AG09319 (cell line): ENCODE results near the gene FOXJ1.

Experiments
- DNase-seq: peaks from one replicate; pipeline ENCODE4 v3.0.0-alpha.2; 2010; ENCODE audit warnings: low read depth; ENCODE audit errors: extremely low read depth
- TF ChIP-seq, protein P1 (sequence below): IDR thresholded peaks from 2 replicates; pipeline ENCODE4 v1.5.1; 2011; ENCODE audit warnings: low read depth, mild to moderate bottlenecking, inconsistent platforms, low read length, moderate library complexity

Gene FOXJ1

DNA sequence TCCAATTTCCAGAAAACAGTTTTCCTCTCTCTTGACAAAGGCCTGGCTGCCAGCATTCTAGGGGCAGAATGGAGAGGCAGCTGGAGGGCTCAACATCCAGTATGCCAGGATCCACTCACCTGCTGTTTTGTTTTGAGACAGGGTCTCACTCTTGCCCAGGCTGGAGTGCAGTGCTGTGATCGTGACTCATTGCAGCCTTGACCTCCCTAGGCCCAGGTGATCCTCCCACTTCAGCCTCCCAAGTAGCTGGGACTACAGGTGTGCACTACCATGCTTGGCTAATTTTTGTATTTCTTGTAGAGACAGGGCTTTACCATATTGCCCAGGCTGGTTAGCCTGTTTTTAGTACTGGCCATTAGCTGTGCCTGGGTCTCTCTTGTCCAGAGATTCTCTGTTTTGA lies 29.1 kb upstream of the FOXJ1 start:
- DNase-seq, result no peak
- TF ChIP-seq, protein P1, sequence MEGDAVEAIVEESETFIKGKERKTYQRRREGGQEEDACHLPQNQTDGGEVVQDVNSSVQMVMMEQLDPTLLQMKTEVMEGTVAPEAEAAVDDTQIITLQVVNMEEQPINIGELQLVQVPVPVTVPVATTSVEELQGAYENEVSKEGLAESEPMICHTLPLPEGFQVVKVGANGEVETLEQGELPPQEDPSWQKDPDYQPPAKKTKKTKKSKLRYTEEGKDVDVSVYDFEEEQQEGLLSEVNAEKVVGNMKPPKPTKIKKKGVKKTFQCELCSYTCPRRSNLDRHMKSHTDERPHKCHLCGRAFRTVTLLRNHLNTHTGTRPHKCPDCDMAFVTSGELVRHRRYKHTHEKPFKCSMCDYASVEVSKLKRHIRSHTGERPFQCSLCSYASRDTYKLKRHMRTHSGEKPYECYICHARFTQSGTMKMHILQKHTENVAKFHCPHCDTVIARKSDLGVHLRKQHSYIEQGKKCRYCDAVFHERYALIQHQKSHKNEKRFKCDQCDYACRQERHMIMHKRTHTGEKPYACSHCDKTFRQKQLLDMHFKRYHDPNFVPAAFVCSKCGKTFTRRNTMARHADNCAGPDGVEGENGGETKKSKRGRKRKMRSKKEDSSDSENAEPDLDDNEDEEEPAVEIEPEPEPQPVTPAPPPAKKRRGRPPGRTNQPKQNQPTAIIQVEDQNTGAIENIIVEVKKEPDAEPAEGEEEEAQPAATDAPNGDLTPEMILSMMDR, result no peak

GRCh38 chr17:76166906-76167305 lies 25.9 kb upstream of the FOXJ1 start:
- DNase-seq, result no peak
- TF ChIP-seq, protein P1, result no peak

- TF ChIP-seq, protein P1, result no peak
- DNase-seq, result no peak
These were observed 25.1 kb upstream of the FOXJ1 start for GRCh38 chr17:76166168-76166567.

DNA sequence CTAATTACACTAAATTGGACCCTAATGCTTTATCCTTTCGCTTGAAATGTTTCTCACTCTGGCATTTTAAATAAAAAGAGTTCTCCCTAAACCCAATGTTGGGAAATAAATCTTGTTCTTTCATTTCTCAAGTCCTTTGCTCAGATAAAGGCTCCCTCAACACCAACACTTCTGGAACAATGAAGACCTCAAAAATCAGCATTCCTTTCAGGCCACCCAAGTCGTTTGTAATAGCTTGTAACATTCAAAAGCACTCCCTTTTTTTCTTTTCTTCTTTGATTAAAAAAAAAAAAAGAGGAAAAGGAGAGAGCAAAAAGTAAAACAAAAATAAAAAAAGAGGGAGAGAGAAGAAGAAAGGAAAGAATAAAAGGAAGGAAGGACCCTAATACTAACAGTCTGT lies 23.3 kb upstream of the FOXJ1 start:
- TF ChIP-seq, protein P1, result no peak
- DNase-seq, result no peak

- DNase-seq, result no peak
- TF ChIP-seq, protein P1, result no peak
These were observed 22.9 kb upstream of the FOXJ1 start for GRCh38 chr17:76163919-76164318.

DNA sequence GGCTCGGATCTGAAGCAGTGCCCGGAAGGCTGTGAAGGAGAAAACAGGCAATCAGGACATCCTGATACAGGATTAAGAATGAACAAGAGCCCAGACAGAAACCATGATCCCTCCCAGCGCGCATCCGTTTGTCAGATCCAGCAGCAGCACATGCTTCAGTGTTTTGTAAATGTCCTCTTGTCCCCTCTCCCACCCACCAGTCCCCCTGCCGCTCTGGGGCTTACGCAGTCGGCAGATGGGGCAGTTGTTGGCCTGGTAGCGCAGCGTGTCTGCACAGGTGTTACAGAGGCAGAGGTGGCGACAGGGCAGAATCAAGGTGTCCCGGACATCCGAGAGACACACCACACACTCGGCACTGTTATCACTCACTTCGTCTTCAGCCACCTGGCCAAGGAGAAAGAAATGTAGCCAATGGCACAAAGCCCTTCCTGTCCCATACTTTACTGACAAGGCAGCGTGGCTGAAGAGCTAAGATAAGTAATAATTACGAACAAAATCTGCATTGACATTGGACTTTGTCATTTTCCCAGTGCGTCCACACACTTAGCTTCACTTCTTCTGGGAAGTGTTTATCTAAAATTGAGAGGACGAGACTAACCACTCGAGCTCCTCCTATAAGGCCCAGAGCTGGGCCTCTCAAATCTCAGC lies 20.7 kb upstream of the FOXJ1 start:
- TF ChIP-seq, protein P1, result no peak
- no peak for DNase-seq

GRCh38 chr17:76160896-76161528 lies 20.0 kb upstream of the FOXJ1 start:
- TF ChIP-seq, protein P1, result no peak
- DNase-seq, result no peak
